Stimulated activated CD4-positive, alpha-beta T cell treated with anti-CD3 and anti-CD28 coated beads, Interleukin-1b, Interleukin-23, amount 100 ng/mL, for 24 hours (primary cell): ENCODE data around the gene HNRNPM.
"Not testable (repeated sequence)": the region's sequence is repeated elsewhere in the genome, so short reads cannot be mapped to it uniquely, and the experiment has no call there.

Experiments used
- DNase-seq, 4 experiments: peaks; one replicate each; pipeline ENCODE4 v3.0.0-alpha.2; 2020; ENCODE audit warnings: low read depth in 4 of 4, low spot score in 1 of 4

HNRNPM gene

GRCh38 chr19:8423817-8424223 lies 21.0 kb upstream of the HNRNPM start:
- no peak for DNase-seq

GRCh38 chr19:8425331-8425730 lies 19.4 kb upstream of the HNRNPM start:
- not testable (repeated sequence) for DNase-seq

- DNase-seq: no peak
Observed at GRCh38 chr19:8426283-8426682, 18.5 kb upstream of the HNRNPM start.

- no peak for DNase-seq
Observed at GRCh38 chr19:8429044-8429443, 15.7 kb upstream of the HNRNPM start.

GRCh38 chr19:8429826-8430225 lies 14.9 kb upstream of the HNRNPM start:
- no peak for DNase-seq

- DNase-seq: no peak
Observed at GRCh38 chr19:8430650-8431049, 14.1 kb upstream of the HNRNPM start.

- no peak for DNase-seq
Observed at GRCh38 chr19:8438236-8438635, 6.5 kb upstream of the HNRNPM start.

- no peak for DNase-seq
Observed at GRCh38 chr19:8441725-8442544, 2.8 kb upstream of the HNRNPM start.

GRCh38 chr19:8444140-8444676 lies 567 bp upstream of the HNRNPM start:
- DNase-seq: not testable (repeated sequence)

GRCh38 chr19:8445488-8446001 lies 770 bp downstream of the HNRNPM start:
- peak in 3 of 4 experiments; percentile 12 to 36 (median 17) for DNase-seq

- no peak for DNase-seq
Observed at GRCh38 chr19:8446061-8446709, 1.4 kb downstream of the HNRNPM start.

GRCh38 chr19:8449830-8450229 lies 5.1 kb downstream of the HNRNPM start:
- no peak for DNase-seq

GRCh38 chr19:8451377-8451776 lies 6.6 kb downstream of the HNRNPM start:
- DNase-seq: no peak

- no peak for DNase-seq
Observed at GRCh38 chr19:8451885-8452284, 7.1 kb downstream of the HNRNPM start.

- no peak for DNase-seq
Observed at GRCh38 chr19:8452446-8453123, 7.8 kb downstream of the HNRNPM start.

GRCh38 chr19:8453616-8454015 lies 8.8 kb downstream of the HNRNPM start:
- DNase-seq: no peak

GRCh38 chr19:8454218-8454617 lies 9.4 kb downstream of the HNRNPM start:
- no peak for DNase-seq

- DNase-seq: no peak
Observed at GRCh38 chr19:8455018-8455417, 10.2 kb downstream of the HNRNPM start.

GRCh38 chr19:8456064-8456463 lies 11.3 kb downstream of the HNRNPM start:
- no peak for DNase-seq

GRCh38 chr19:8457209-8457608 lies 12.4 kb downstream of the HNRNPM start:
- DNase-seq: no peak

GRCh38 chr19:8457827-8458226 lies 13.1 kb downstream of the HNRNPM start:
- DNase-seq: no peak

- no peak for DNase-seq
Observed at GRCh38 chr19:8458380-8458779, 13.6 kb downstream of the HNRNPM start.
